IPS-15b (cell line): Measurements from ENCODE around the gene SLC35E4.
"Not testable (repeated sequence)": the region's sequence is repeated elsewhere in the genome, so short reads cannot be mapped to it uniquely, and the experiment has no call there.

Experiments used
- H3K27me3 ChIP-seq: one replicate; pipeline ENCODE4 v1.6.1; 2013; ENCODE audit warnings: low read length; ENCODE audit not compliant: control insufficient read depth, insufficient read depth
- H3K36me3 ChIP-seq: one replicate; pipeline ENCODE4 v1.6.1; 2013; ENCODE audit warnings: low read length; ENCODE audit not compliant: control insufficient read depth, insufficient read depth
- H3K4me1 ChIP-seq: one replicate; pipeline ENCODE4 v1.6.1; 2013; ENCODE audit warnings: mild to moderate bottlenecking, low read length; ENCODE audit not compliant: control insufficient read depth, insufficient read depth
- H3K4me3 ChIP-seq: one replicate; pipeline ENCODE4 v1.5.1; 2013; ENCODE audit warnings: low read depth, low read length
- H3K9ac ChIP-seq: one replicate; pipeline ENCODE4 v1.6.1; 2013; ENCODE audit warnings: low read depth, mild to moderate bottlenecking, low read length
- H3K9me3 ChIP-seq: one replicate; pipeline ENCODE4 v1.6.1; 2013; ENCODE audit warnings: mild to moderate bottlenecking, low read length; ENCODE audit not compliant: control insufficient read depth, insufficient read depth

SLC35E4 gene

DNA sequence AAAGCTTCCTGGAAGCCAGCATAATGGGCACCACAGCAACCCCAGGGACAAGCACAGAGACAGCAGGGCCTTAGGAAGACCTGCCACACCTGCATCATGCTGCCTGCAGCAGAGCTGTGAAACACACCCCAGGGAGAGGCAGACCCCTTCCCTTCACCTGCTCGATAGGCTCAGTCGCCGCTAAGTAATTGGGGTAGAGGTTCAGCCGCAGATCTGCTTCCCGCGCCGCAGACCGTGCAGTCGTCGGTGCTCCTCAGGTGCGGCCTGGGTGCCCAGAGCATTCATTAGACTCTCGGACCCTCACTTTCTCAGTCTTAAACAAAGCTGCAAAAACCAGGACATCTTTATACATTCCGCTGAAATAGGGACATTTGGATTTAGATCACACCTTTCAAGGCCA is 29.2 kb downstream of the SLC35E4 start:
- Histone ChIP-seq H3K9ac (no peak overlapping the region), H3K27me3 (peaks cover 18% of the 10 kb centered on the region), H3K36me3 (no peaks in the 10 kb centered on the region), H3K4me1 (peaks cover 10% of the 10 kb centered on the region), H3K9me3 (no peaks in the 10 kb centered on the region), H3K4me3 (no peak overlapping the region)

DNA sequence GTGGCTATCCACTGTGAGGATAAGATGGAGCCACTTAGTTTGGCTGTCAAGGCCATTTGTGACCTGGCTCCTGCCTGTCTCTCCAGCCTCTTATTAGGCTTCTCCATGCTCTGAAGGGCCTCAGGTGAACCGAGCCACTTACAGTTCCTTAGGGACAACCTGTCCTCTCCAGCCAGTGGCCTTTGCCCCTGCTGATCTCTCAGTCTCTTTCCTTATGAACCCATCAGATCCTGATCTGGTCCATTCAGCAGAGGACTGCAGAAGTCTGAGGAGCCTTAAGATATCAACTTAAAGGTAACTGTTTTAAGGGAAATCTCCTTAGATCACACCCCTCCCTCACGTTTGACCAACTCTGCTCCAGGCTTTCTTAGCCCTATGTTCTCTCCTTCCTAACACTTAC is 29.7 kb downstream of the SLC35E4 start:
- H3K36me3 ChIP-seq = no peaks in the 10 kb centered on the region
- no peak overlapping the region for H3K4me3 ChIP-seq
- peaks cover 18% of the 10 kb centered on the region for H3K27me3 ChIP-seq
- no peaks in the 10 kb centered on the region for H3K9me3 ChIP-seq
- no peak overlapping the region for H3K9ac ChIP-seq
- H3K4me1 ChIP-seq = peaks cover 10% of the 10 kb centered on the region

DNA sequence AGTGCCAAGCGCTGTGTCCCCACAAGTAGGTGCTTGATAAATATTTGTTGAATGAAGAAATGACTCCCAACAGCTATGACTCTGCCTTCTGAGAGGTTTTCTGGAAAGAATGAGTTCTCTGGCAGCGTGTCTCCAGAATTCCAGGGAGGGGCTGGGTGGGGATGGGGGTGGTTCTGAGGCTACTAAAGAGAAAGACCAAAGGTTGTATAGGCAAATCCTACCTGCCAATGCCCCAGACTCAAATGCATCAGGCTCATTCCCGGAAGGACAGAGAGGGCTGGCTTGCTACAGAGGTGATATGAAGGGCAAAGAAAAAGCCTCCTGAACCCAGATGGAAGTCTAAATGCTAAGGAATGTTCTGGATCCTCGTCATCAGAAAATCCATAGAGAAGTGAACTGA is 30.2 kb downstream of the SLC35E4 start:
- Histone ChIP-seq H3K27me3 (peaks cover 18% of the 10 kb centered on the region), H3K4me1 (peaks cover 10% of the 10 kb centered on the region), H3K36me3 (no peaks in the 10 kb centered on the region), H3K9ac (no peak overlapping the region), H3K9me3 (no peaks in the 10 kb centered on the region), H3K4me3 (no peak overlapping the region)

DNA sequence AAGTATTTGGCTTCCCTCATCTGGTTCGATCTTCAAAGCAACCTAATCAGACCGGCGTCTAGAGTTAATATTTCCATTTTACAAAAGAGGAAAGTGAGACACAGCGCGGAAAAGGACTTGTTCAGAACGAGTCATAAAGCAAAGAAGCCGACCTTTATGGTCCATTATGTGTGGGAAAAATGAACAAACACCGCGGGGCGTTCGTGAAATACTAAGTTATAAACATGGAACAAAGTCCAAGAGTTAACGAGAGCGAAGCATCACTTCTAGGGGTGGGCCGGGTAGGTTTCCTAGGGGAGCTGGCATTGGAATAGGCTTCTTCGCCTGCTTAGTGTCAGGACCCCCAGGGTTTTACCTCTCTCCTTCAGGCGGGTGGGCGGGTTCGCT is 31.5 kb downstream of the SLC35E4 start:
- H3K4me1 ChIP-seq = peaks cover 10% of the 10 kb centered on the region
- H3K36me3 ChIP-seq = no peaks in the 10 kb centered on the region
- peak overlapping the region; percentile 82 for H3K4me3 ChIP-seq
- no peak overlapping the region for H3K9ac ChIP-seq
- no peaks in the 10 kb centered on the region for H3K9me3 ChIP-seq
- H3K27me3 ChIP-seq = peaks cover 18% of the 10 kb centered on the region

DNA sequence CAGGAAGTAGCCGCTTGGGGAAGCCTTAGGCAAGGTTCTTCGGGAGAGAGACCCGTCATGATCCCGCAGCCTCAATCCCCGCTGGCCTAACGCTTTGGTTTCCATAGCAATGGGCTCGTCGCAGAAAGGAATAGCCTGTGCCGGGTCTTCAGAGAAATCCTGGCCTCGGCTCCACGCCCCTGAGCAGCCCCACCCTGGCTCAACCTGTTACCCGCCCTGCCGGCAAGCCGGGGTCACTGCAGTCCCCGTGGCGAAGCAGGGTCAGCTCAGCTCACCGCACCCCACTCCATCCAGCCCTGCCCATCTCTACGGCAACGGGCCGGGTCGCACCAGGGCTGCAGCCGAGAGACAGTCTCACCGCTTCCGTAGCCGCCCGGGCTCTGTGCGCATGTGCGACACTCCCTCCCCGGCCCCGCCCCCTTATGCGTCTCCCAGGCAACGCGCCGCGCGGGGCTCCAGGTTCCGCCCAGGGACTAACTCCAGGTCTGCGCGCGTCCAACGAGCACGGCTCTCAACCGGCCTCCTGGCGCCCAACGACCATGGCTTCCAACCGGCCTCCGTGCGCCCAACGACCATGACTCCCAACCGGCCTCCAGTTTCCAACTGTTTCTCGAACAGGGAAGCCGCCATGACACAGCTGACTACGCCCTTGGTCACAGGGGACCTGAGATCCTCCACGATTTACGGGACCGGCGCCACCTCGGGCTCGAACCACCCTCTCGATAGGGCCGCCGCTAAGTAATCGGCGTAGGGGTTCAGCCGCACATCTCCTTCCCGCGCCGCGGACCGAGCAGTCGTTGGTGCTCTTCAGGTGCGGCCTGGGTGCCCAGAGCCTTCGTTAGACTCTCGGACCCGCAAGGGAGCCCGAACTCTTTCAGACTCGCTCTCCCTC is 32.2 kb downstream of the SLC35E4 start, which contains the start of gene DUSP18:
Gene DUSP18 (minus strand): TSS at position 382 of the 892 bp plus-strand sequence. CDS start 3,872 bp downstream, outside the sequence.
- Histone ChIP-seq H3K9ac (peak within 1 kb of the TSS; percentile 65), H3K9me3 (no peaks in the 10 kb centered on the region), H3K36me3 (no peaks in the 10 kb centered on the region), H3K4me3 (peak within 1 kb of the TSS; percentile 82), H3K27me3 (peaks cover 18% of the 10 kb centered on the region), H3K4me1 (peaks cover 10% of the 10 kb centered on the region)

DNA sequence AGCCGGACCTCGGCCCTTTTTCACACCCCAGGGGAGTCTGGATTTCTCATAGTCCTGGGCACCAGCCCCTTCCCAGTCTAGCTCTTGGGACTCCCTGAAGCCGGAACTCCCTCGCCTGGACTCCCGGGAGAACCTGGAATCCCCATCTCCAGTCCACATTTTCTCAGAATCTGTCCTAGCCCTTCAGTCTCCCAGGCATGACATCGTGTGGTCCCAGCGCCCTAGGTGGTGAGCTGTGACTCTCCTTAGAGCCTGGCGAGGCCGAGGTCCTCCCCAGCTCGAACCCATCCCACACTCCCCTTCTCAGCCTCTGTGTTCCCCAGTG is 32.8 kb downstream of the SLC35E4 start:
- Histone ChIP-seq H3K9ac (peak overlapping the region; percentile 65), H3K36me3 (no peaks in the 10 kb centered on the region), H3K9me3 (no peaks in the 10 kb centered on the region), H3K27me3 (peaks cover 18% of the 10 kb centered on the region), H3K4me3 (peak overlapping the region; percentile 82), H3K4me1 (peaks cover 10% of the 10 kb centered on the region)

DNA sequence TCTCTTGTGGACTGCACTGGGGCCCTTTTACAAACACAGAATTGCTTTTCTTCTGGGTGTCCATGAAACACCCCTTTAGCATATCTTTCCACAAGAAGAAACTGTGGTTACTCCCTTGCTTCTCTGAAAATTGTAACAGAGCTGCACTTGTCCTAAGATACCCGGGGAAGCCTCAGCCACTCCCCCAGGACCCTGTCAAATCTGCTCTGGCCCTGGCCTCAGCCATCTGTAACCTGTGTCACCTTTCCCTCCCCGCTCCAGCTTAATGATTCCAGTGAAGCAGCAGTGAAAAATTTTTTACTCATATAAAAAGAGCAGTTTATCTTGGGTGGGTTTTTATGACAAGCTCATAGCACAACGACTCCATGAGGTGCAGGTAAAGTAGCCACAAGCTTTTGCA is 35.5 kb downstream of the SLC35E4 start:
- Histone ChIP-seq H3K27me3 (peaks cover 16% of the 10 kb centered on the region), H3K4me3 (no peak overlapping the region), H3K4me1 (peaks cover 10% of the 10 kb centered on the region), H3K9me3 (no peaks in the 10 kb centered on the region), H3K36me3 (no peaks in the 10 kb centered on the region), H3K9ac (no peak overlapping the region)

DNA sequence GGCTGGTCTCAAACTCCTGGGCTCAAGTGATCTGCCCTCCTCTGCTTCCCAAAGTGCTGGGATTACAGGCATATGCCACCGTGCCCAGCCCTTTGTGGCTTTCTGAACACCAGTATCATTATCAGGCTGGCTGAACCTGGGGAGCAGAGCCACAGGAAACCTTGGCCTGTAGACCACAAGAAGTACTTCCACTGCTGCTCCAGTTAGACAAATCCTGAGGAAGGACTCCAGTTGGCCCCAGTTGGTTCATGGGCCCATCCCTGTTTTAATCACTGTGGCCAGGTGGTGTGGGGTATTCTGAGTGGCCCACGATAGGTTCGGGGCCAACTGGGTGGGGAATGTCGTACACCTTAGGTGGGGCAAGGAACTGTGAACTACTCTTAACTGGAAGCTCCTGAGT is 37.6 kb downstream of the SLC35E4 start:
- no peak overlapping the region for H3K4me3 ChIP-seq
- no peaks in the 10 kb centered on the region for H3K9me3 ChIP-seq
- H3K4me1 ChIP-seq = peaks cover 3% of the 10 kb centered on the region
- peaks cover 11% of the 10 kb centered on the region for H3K27me3 ChIP-seq
- no peaks in the 10 kb centered on the region for H3K36me3 ChIP-seq
- H3K9ac ChIP-seq = no peak overlapping the region

DNA sequence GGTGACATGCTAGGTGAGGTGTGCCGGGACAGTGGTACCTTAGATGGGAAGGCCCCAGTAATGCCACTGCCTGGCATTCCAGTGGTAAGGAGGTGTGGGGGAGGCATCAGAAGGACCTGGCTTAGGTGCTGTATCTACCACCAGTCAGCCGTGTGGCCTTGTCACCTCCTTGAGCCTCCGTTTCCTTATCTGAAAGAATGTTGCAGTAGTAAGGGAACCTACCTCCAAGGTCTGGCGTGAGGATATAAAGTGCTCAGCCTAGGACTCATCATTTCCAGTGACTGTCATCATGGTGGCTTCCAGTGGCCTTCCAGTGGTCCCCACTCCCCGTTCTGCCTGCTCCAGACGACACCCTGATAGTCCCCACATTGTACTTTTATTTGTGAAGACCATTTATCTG is 38.9 kb downstream of the SLC35E4 start:
- H3K4me3 ChIP-seq = no peak overlapping the region
- no peaks in the 10 kb centered on the region for H3K9me3 ChIP-seq
- H3K4me1 ChIP-seq = no peaks in the 10 kb centered on the region
- no peaks in the 10 kb centered on the region for H3K27me3 ChIP-seq
- H3K9ac ChIP-seq = no peak overlapping the region
- H3K36me3 ChIP-seq = no peaks in the 10 kb centered on the region

DNA sequence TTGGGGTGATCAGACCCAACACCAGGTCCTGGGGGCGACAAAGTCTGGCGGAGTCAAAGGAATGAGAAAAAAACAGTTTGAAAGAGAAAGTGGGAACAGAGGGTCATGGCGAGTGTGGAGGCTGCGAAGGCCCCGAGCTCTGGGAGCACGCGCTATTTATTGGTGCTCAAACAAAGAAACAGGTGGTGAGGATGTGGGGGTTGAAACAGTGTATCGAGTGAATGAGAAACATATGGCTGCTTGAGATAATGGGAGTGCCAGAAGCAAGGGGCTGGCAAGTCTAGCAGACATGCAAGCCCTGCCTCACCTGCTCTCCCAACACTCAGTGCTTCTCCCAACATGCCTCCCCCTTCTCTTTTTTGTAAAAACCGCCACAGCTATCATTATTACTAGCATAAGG is 39.9 kb downstream of the SLC35E4 start:
- Histone ChIP-seq H3K4me1 (no peaks in the 10 kb centered on the region), H3K9ac (no peak overlapping the region), H3K4me3 (no peak overlapping the region), H3K27me3 (no peaks in the 10 kb centered on the region), H3K36me3 (no peaks in the 10 kb centered on the region), H3K9me3 (no peaks in the 10 kb centered on the region)

DNA sequence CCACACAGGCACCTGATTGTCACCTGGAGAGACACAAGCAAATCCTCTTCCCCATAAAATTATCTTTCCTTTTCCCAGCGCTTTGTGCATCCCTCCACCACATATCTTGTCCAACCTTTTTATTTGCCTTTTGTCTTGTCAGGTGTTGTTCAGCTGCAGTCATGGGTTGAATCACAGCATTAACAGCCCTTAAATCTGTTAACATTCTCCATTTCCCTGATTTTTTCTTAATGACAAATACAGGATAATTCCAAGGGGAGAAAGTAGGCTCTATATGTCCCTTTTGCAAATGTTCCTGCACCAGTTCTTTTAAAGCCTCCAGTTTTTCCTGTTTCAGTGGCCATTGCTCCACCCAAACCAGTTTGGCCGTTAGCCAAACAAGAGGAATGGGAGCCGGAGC is 41.0 kb downstream of the SLC35E4 start:
- H3K36me3 ChIP-seq, H3K9me3 ChIP-seq, H3K4me3 ChIP-seq, H3K27me3 ChIP-seq, H3K4me1 ChIP-seq, H3K9ac ChIP-seq: not testable (repeated sequence)

DNA sequence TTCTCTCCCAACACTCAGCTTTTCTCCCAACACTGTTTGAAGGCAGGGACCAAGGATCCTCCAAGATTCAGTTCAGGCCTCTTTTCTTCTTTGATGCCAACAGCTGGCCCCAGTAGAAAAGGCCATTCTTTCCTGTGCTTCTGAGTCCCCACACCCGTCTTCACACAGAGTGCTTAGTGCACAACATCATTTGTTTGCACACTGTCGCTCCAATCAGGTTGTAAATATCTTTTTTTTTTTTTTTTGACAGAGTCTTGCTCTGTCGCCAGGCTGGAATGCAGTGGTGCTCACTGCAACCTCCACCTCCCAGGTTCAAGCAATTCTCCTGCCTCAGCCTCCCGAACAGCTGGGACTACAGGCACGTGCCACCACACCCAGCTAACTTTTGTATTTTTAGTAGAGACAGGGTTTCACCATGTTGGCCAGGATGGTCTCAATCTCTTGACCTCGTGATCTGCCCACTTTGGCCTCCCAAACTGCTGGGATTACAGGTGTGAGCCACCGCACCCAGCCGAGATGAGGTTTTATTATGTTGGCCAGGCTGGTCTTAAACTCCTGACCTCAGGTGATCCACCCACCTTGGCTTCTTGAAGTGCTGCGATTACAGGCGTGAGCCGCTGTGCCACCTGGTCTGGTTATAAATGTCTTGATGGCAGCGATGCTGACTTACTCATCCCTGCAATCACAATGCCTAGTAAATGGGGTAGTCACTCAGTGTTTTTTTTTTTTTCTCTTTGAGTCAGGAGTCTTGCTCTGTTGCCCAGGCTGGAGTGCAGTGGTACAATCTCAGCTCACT is 44.5 kb downstream of the SLC35E4 start:
- not testable (repeated sequence) for H3K27me3 ChIP-seq, H3K4me1 ChIP-seq, H3K9ac ChIP-seq, H3K36me3 ChIP-seq, H3K4me3 ChIP-seq, H3K9me3 ChIP-seq
